Measurements from ENCODE around the gene ZNF689. TPM values are rescaled to one million over a fixed set of nuclear protein-coding genes. Genes with fewer than 3 reads are reported as not detected.

ZNF689 gene
- total and polyA plus RNA-seq, 7 donors, result 3.6 to 10.3 (median 7.9) TPM

- TF ChIP-seq CTCF (IDR thresholded peaks at IDR 0.05) (no peak), EP300 (IDR thresholded peaks at IDR 0.05) (no peak), POLR2AphosphoS5 (IDR thresholded peaks at IDR 0.05) (no peak), POLR2A (IDR thresholded peaks at IDR 0.05) (no peak)
- Histone ChIP-seq H3K9me3 (no peaks in the 10 kb centered on the region), H3K27me3 (no peaks in the 10 kb centered on the region), H3K4me3 (peak overlapping the region; percentile 32 to 87 (median 78)), H3K4me1 (peaks cover 0 to 35% (median 31%) of the 10 kb centered on the region in 4 donors), H3K27ac (peak overlapping the region; percentile 97 to 99 (median 98)), H3K36me3 (peaks cover 11 to 27% (median 23%) of the 10 kb centered on the region in 4 donors)
- no peak for DNase-seq
- WGBS, 2 donors, result 31 to 39% methylated on average over 22 of the region's 22 CpGs
- intact Hi-C loops (cut with DNase I), result loop anchor here (1.0 to 10.0 kb wide), 4 partner anchors 16 to 835 kb away; partner anchors contain the start of genes FBXL19, PAGR1, PRRT2 and TBX6
These were observed 39.7 kb upstream of the ZNF689 start for GRCh38 chr16:30649725-30650368.

GRCh38 chr16:30647274-30647571 lies 37.0 kb upstream of the ZNF689 start:
- TF ChIP-seq POLR2A (IDR thresholded peaks at IDR 0.05) (no peak), CTCF (IDR thresholded peaks at IDR 0.05) (no peak), POLR2AphosphoS5 (IDR thresholded peaks at IDR 0.05) (no peak), EP300 (IDR thresholded peaks at IDR 0.05) (no peak)
- no peak overlapping the region for H3K4me3 ChIP-seq

DNA sequence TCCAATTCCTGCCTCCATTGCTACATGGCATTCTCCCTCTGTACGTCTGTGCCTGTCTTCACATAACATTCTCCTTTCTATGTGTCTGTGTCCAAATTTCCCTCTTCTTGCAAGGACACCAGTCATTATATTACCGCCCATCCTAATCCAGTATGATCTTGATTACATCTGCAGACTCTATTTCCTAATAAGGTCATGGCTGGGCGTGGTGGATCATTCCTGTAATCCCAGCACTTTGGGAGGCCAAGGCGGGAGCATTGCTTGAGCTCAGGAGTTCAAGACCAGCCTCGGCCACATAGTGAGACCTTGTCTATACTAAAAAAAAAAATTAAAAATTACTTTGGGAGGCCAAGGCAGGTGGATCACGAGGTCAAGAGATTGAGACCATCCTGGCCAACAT lies 35.5 kb upstream of the ZNF689 start:
- TF ChIP-seq CTCF (IDR thresholded peaks at IDR 0.05) (no peak), POLR2A (IDR thresholded peaks at IDR 0.05) (no peak), POLR2AphosphoS5 (IDR thresholded peaks at IDR 0.05) (no peak), EP300 (IDR thresholded peaks at IDR 0.05) (no peak)
- no peaks in the 10 kb centered on the region for H3K27me3 ChIP-seq
- WGBS, 2 donors, result 62 to 80% methylated on average over 6 of the region's 6 CpGs
- intact Hi-C loops (cut with DNase I), result no loop called here
- no peaks in the 10 kb centered on the region for H3K9me3 ChIP-seq
- H3K4me1 ChIP-seq, result peaks cover 0 to 9% (median 7%) of the 10 kb centered on the region in 4 donors
- no peak overlapping the region for H3K4me3 ChIP-seq
- no peak for DNase-seq
- H3K27ac ChIP-seq, result no peak overlapping the region
- no peaks in the 10 kb centered on the region for H3K36me3 ChIP-seq

More at GRCh38 chr16:30647274-30647571, 37.0 kb upstream of the ZNF689 start:
- Histone ChIP-seq H3K4me1 (peaks cover 0 to 16% (median 13%) of the 10 kb centered on the region in 4 donors), H3K27me3 (no peaks in the 10 kb centered on the region), H3K36me3 (peaks cover 0 to under 1% (median 0%) of the 10 kb centered on the region in 4 donors), H3K9me3 (no peaks in the 10 kb centered on the region), H3K27ac (no peak overlapping the region)
- no peak for DNase-seq
- intact Hi-C loops (cut with DNase I), result no loop called here
- WGBS, 2 donors, result 76 to 86% methylated on average over 1 of the region's 1 CpG

DNA sequence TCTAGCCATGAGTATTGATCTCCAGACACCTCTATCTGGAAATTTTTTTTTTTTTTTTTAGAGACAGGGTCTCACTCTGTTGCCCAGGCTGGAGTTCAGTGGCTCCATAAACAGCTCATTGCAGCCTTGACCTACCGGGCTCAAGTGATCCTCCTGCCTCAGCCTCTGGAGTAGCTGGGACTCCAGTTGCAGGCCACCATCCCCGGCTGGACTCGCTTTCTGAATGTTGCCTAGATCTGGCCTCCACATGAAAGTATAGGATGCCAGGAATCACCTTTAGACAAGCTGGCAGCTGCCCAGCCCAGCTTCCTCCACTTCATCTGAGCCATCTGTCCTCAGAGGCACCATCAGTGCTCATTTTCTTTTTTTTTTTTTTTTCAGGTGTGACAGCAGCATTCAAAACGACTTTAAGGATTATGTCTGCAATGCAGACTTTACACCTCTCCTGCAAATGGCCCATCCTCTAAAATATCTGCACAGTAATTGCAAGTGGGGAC lies 34.2 kb upstream of the ZNF689 start:
- intact Hi-C loops (cut with DNase I), result no loop called here
- H3K9me3 ChIP-seq, result no peaks in the 10 kb centered on the region
- peaks cover 0 to under 1% (median 0%) of the 10 kb centered on the region in 4 donors for H3K4me1 ChIP-seq
- no peak for DNase-seq
- no peak for TF ChIP-seq CTCF (IDR thresholded peaks at IDR 0.05)
- TF ChIP-seq EP300 (IDR thresholded peaks at IDR 0.05), result no peak
- TF ChIP-seq POLR2A (IDR thresholded peaks at IDR 0.05), result no peak
- no peak for TF ChIP-seq POLR2AphosphoS5 (IDR thresholded peaks at IDR 0.05)
- no peaks in the 10 kb centered on the region for H3K27me3 ChIP-seq
- H3K36me3 ChIP-seq, result no peaks in the 10 kb centered on the region
- 74 to 75% methylated on average over 4 of the region's 4 CpGs for WGBS, 2 donors
- H3K4me3 ChIP-seq, result no peak overlapping the region
- H3K27ac ChIP-seq, result no peak overlapping the region

All from sigmoid colon (tissue), 7 donors.